CD4-positive, alpha-beta T cell (primary cell): ENCODE data around the gene TENT5A. TPM values are rescaled to one million over a fixed set of nuclear protein-coding genes. Genes with fewer than 3 reads are reported as not detected.

Experiments
- ATAC-seq: fragments of 200-7000 bp; cut with Tn5 transposase; one replicate; pipeline ENCODE4 v1.10.0; 2022; ENCODE audit warnings: mild to moderate bottlenecking; ENCODE audit not compliant: poor library complexity
- CTCF ChIA-PET: fragments of 350-600 bp; sonication (Branson Sonifier 250); formaldehyde crosslinking; loops from one replicate; lab custom pipeline; 2021; ENCODE audit warnings: antibody characterized with exemption, inconsistent platforms; lab: Charles Lee
- POLR2A ChIA-PET: fragments of 350-600 bp; sonication (Branson Sonifier 250); formaldehyde crosslinking; loops from one replicate; lab custom pipeline; 2021; ENCODE audit warnings: antibody characterized with exemption, inconsistent platforms; lab: Charles Lee
- DNase-seq, 14 experiments: peaks; one replicate each; pipeline ENCODE4 v3.0.0-alpha.2; 2013 to 2020; ENCODE audit warnings: mixed read lengths in 2 of 14
- H3K27ac ChIP-seq, 2 donors: one replicate each; pipeline versions ENCODE4 v1.5.1 to v1.7.0; 2013; ENCODE audit warnings: low read length in 2 of 2, low read depth in 1 of 2, mild to moderate bottlenecking in 1 of 2
- H3K27me3 ChIP-seq, 2 experiments: 1 replicate in 1 of 2; 2 replicates in 1 of 2; pipeline versions ENCODE4 v1.6.1 to v1.7.0; 2013; ENCODE audit warnings: low read length in 2 of 2, control low read depth in 1 of 2, mild to moderate bottlenecking in 1 of 2, moderate library complexity in 1 of 2; ENCODE audit not compliant: insufficient read depth in 2 of 2, control insufficient read depth in 1 of 2
- H3K36me3 ChIP-seq: one replicate; pipeline ENCODE4 v1.6.1; 2013; ENCODE audit warnings: low read length, control low read depth; ENCODE audit not compliant: insufficient read depth
- H3K4me1 ChIP-seq: one replicate; pipeline ENCODE4 v1.6.1; 2013; ENCODE audit warnings: low read length, control low read depth; ENCODE audit not compliant: insufficient read depth
- H3K4me3 ChIP-seq: one replicate; pipeline ENCODE4 v1.5.1; 2013; ENCODE audit warnings: mild to moderate bottlenecking, low read length, moderate library complexity
- H3K9me3 ChIP-seq, 2 experiments: 1 replicate in 1 of 2; 2 replicates in 1 of 2; pipeline versions ENCODE4 v1.6.1 to v1.7.0; 2013; ENCODE audit warnings: low read length in 2 of 2, mild to moderate bottlenecking in 2 of 2, control low read depth in 1 of 2, moderate library complexity in 1 of 2; ENCODE audit not compliant: control insufficient read depth in 1 of 2, insufficient read depth in 1 of 2
- H3K27ac Mint-ChIP-seq: one replicate; pipeline ENCODE4 v1.8.0; 2020; ENCODE audit warnings: mixed read lengths
- H3K27me3 Mint-ChIP-seq: one replicate; pipeline ENCODE4 v1.8.0; 2021; ENCODE audit warnings: mixed read lengths
- H3K36me3 Mint-ChIP-seq: one replicate; pipeline ENCODE4 v1.8.0; 2021; ENCODE audit warnings: low read depth, mixed read lengths
- H3K4me1 Mint-ChIP-seq: one replicate; pipeline ENCODE4 v1.8.0; 2021; ENCODE audit warnings: low read depth, mixed read lengths
- H3K4me3 Mint-ChIP-seq: one replicate; pipeline ENCODE4 v1.8.0; 2020; ENCODE audit warnings: mild to moderate bottlenecking, mixed read lengths
- H3K9me3 Mint-ChIP-seq: one replicate; pipeline ENCODE4 v1.8.0; 2020; ENCODE audit warnings: mixed read lengths
- intact Hi-C, 2 experiments: fragments of 100-400 bp; cut with DNase I in 1 of 2; cut with micrococcal nuclease in 1 of 2; formaldehyde crosslinking; loops; one replicate each; pipeline versions ENCODE4 v1.15.1 to v1.9.0; 2023 to 2025; cut with DNase I, micrococcal nuclease
- total RNA-seq, 174 experiments: library from RNA in 2 of 174; stranded (reverse) in 2 of 174; gene quantifications; one replicate each; pipeline ENCODE4 v1.2.3 and lab custom pipeline; 2021 to 2026
- TF ChIP-seq, protein P1 (sequence below): fragments of 200-600 bp; IDR thresholded peaks from one replicate; pipeline ENCODE4 v1.8.0; 2022; ENCODE audit warnings: antibody characterized with exemption, mild to moderate bottlenecking

Gene TENT5A
- total RNA-seq, 2 experiments from 2014 or later: 6.3 to 6.7 TPM

- ATAC-seq: no peak
- peaks cover 0 to 3% of the 10 kb centered on the region in 2 experiments for H3K27me3 ChIP-seq
- Mint-ChIP-seq H3K4me3 (no peak overlapping the region), H3K27me3 (no peaks in the 10 kb centered on the region), H3K9me3 (no peaks in the 10 kb centered on the region), H3K27ac (no peak overlapping the region), H3K36me3 (no peaks in the 10 kb centered on the region), H3K4me1 (no peaks in the 10 kb centered on the region)
- TF ChIP-seq, protein P1, sequence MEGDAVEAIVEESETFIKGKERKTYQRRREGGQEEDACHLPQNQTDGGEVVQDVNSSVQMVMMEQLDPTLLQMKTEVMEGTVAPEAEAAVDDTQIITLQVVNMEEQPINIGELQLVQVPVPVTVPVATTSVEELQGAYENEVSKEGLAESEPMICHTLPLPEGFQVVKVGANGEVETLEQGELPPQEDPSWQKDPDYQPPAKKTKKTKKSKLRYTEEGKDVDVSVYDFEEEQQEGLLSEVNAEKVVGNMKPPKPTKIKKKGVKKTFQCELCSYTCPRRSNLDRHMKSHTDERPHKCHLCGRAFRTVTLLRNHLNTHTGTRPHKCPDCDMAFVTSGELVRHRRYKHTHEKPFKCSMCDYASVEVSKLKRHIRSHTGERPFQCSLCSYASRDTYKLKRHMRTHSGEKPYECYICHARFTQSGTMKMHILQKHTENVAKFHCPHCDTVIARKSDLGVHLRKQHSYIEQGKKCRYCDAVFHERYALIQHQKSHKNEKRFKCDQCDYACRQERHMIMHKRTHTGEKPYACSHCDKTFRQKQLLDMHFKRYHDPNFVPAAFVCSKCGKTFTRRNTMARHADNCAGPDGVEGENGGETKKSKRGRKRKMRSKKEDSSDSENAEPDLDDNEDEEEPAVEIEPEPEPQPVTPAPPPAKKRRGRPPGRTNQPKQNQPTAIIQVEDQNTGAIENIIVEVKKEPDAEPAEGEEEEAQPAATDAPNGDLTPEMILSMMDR: no peak
- H3K4me3 ChIP-seq: no peak overlapping the region
- DNase-seq: no peak
- no peaks in the 10 kb centered on the region for H3K4me1 ChIP-seq
- intact Hi-C loops: no loop called here
- no peaks in the 10 kb centered on the region for H3K9me3 ChIP-seq
- H3K27ac ChIP-seq: no peak overlapping the region
- no peaks in the 10 kb centered on the region for H3K36me3 ChIP-seq
- POLR2A ChIA-PET: no interaction called here
- CTCF ChIA-PET: no interaction called here
These were observed 18.6 kb upstream of the TENT5A start for GRCh38 chr6:81771097-81771496.

DNA sequence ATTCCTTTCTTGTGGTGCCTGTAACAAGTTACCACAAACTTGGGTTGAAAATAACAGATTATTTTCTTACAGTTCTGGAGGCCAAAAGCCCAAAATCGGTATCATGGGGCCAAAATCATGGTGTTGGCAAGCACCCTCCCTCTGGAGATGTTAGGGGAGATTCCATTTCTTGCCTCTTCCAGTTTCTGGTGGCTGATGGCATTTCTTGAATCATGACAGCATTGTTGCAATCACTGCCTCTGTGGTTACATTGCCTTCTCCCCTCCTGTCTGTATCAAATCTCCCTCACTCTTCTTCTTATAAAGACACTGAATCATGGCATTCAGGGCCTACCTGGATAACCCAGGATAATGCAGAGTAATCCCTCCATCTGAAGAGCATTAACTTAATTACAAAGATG, 17.9 kb upstream of the TENT5A start:
- DNase-seq: peak in 2 of 14 experiments; percentile 22 to 25
- no peaks in the 10 kb centered on the region for H3K27me3 Mint-ChIP-seq
- no peaks in the 10 kb centered on the region for H3K4me1 Mint-ChIP-seq
- ChIA-PET POLR2A (interaction anchor here (0.6 kb wide), 1 partner anchor 1871 kb away, joined by 4 read pairs; no protein-coding TSS in a partner anchor), CTCF (no interaction called here)
- no peaks in the 10 kb centered on the region for H3K9me3 Mint-ChIP-seq
- H3K4me3 ChIP-seq: no peak overlapping the region
- no peak overlapping the region for H3K4me3 Mint-ChIP-seq
- intact Hi-C loops: no loop called here
- no peaks in the 10 kb centered on the region for H3K36me3 ChIP-seq
- no peak overlapping the region for H3K27ac Mint-ChIP-seq
- no peak for ATAC-seq
- no peaks in the 10 kb centered on the region for H3K4me1 ChIP-seq
- H3K9me3 ChIP-seq: no peaks in the 10 kb centered on the region
- H3K27ac ChIP-seq: no peak overlapping the region
- peaks cover 0 to 3% of the 10 kb centered on the region in 2 experiments for H3K27me3 ChIP-seq
- no peaks in the 10 kb centered on the region for H3K36me3 Mint-ChIP-seq
- TF ChIP-seq, protein P1: no peak

- no peak overlapping the region for H3K4me3 Mint-ChIP-seq
- H3K27ac ChIP-seq: no peak overlapping the region
- DNase-seq (no peak), ATAC-seq (no peak)
- H3K27ac Mint-ChIP-seq: no peak overlapping the region
- intact Hi-C loops: no loop called here
- no peaks in the 10 kb centered on the region for H3K9me3 ChIP-seq
- no peaks in the 10 kb centered on the region for H3K9me3 Mint-ChIP-seq
- no peaks in the 10 kb centered on the region for H3K4me1 Mint-ChIP-seq
- no peaks in the 10 kb centered on the region for H3K4me1 ChIP-seq
- TF ChIP-seq, protein P1: no peak
- no peaks in the 10 kb centered on the region for H3K36me3 Mint-ChIP-seq
- ChIA-PET POLR2A (interaction anchor here (0.6 kb wide), 1 partner anchor 1871 kb away, joined by 4 read pairs; no protein-coding TSS in a partner anchor), CTCF (no interaction called here)
- no peak overlapping the region for H3K4me3 ChIP-seq
- no peaks in the 10 kb centered on the region for H3K27me3 Mint-ChIP-seq
- no peaks in the 10 kb centered on the region for H3K36me3 ChIP-seq
- peaks cover 0 to 3% of the 10 kb centered on the region in 2 experiments for H3K27me3 ChIP-seq
These were observed 17.3 kb upstream of the TENT5A start for GRCh38 chr6:81769824-81770223.
